ENCODE data around the gene ADCYAP1.

Gene ADCYAP1

GRCh38 chr18:924987-925386 is 20.3 kb downstream of the ADCYAP1 start:
- H3K27me3 Mint-ChIP-seq (ENCODE audit: low read depth) = no peaks in the 10 kb centered on the region
- no peaks in the 10 kb centered on the region for H3K36me3 Mint-ChIP-seq (ENCODE audit: low read depth)
- no peak overlapping the region for H3K27ac Mint-ChIP-seq

GRCh38 chr18:926946-927345 is 22.3 kb downstream of the ADCYAP1 start:
- Mint-ChIP-seq H3K4me1 (ENCODE audit: low read depth) (no peaks in the 10 kb centered on the region), H3K27ac (no peak overlapping the region), H3K36me3 (ENCODE audit: low read depth) (no peaks in the 10 kb centered on the region), H3K27me3 (ENCODE audit: low read depth) (no peaks in the 10 kb centered on the region), H3K4me3 (no peak overlapping the region), H3K9me3 (no peaks in the 10 kb centered on the region)
- no peak for DNase-seq (ENCODE audit: low spot score)

More at GRCh38 chr18:924987-925386, 20.3 kb downstream of the ADCYAP1 start:
- no peaks in the 10 kb centered on the region for H3K9me3 Mint-ChIP-seq
- DNase-seq (ENCODE audit: low spot score) = no peak
- no peak overlapping the region for H3K4me3 Mint-ChIP-seq
- H3K4me1 Mint-ChIP-seq (ENCODE audit: low read depth) = no peaks in the 10 kb centered on the region

- no peaks in the 10 kb centered on the region for H3K4me1 Mint-ChIP-seq (ENCODE audit: low read depth)
- no peak overlapping the region for H3K27ac Mint-ChIP-seq
- no peaks in the 10 kb centered on the region for H3K9me3 Mint-ChIP-seq
- H3K27me3 Mint-ChIP-seq (ENCODE audit: low read depth) = no peaks in the 10 kb centered on the region
- H3K4me3 Mint-ChIP-seq = no peak overlapping the region
- DNase-seq (ENCODE audit: low spot score) = no peak
- H3K36me3 Mint-ChIP-seq (ENCODE audit: low read depth) = no peaks in the 10 kb centered on the region
Measured at GRCh38 chr18:933082-933481, 28.4 kb downstream of the ADCYAP1 start.

GRCh38 chr18:934518-935133 is 30.0 kb downstream of the ADCYAP1 start:
- DNase-seq (ENCODE audit: low spot score) = no peak
- Mint-ChIP-seq H3K36me3 (ENCODE audit: low read depth) (no peaks in the 10 kb centered on the region), H3K27me3 (ENCODE audit: low read depth) (no peaks in the 10 kb centered on the region), H3K27ac (no peak overlapping the region), H3K9me3 (no peaks in the 10 kb centered on the region), H3K4me3 (no peak overlapping the region), H3K4me1 (ENCODE audit: low read depth) (no peaks in the 10 kb centered on the region)

GRCh38 chr18:936941-937340 is 32.3 kb downstream of the ADCYAP1 start:
- no peaks in the 10 kb centered on the region for H3K27me3 Mint-ChIP-seq (ENCODE audit: low read depth)
- H3K36me3 Mint-ChIP-seq (ENCODE audit: low read depth) = no peaks in the 10 kb centered on the region
- no peaks in the 10 kb centered on the region for H3K4me1 Mint-ChIP-seq (ENCODE audit: low read depth)
- no peak overlapping the region for H3K27ac Mint-ChIP-seq
- no peak overlapping the region for H3K4me3 Mint-ChIP-seq
- no peak for DNase-seq (ENCODE audit: low spot score)
- H3K9me3 Mint-ChIP-seq = no peaks in the 10 kb centered on the region

GRCh38 chr18:939166-939565 is 34.5 kb downstream of the ADCYAP1 start:
- Mint-ChIP-seq H3K4me1 (ENCODE audit: low read depth) (no peaks in the 10 kb centered on the region), H3K9me3 (no peaks in the 10 kb centered on the region), H3K36me3 (ENCODE audit: low read depth) (no peaks in the 10 kb centered on the region), H3K27ac (no peak overlapping the region), H3K4me3 (no peak overlapping the region), H3K27me3 (ENCODE audit: low read depth) (no peaks in the 10 kb centered on the region)
- no peak for DNase-seq (ENCODE audit: low spot score)

GRCh38 chr18:939958-940357 is 35.3 kb downstream of the ADCYAP1 start:
- no peaks in the 10 kb centered on the region for H3K27me3 Mint-ChIP-seq (ENCODE audit: low read depth)
- no peak overlapping the region for H3K27ac Mint-ChIP-seq
- H3K36me3 Mint-ChIP-seq (ENCODE audit: low read depth) = no peaks in the 10 kb centered on the region
- H3K9me3 Mint-ChIP-seq = no peaks in the 10 kb centered on the region
- DNase-seq (ENCODE audit: low spot score) = no peak
- H3K4me1 Mint-ChIP-seq (ENCODE audit: low read depth) = no peaks in the 10 kb centered on the region
- no peak overlapping the region for H3K4me3 Mint-ChIP-seq

- no peak for DNase-seq (ENCODE audit: low spot score)
- Mint-ChIP-seq H3K4me3 (no peak overlapping the region), H3K36me3 (ENCODE audit: low read depth) (no peaks in the 10 kb centered on the region), H3K27ac (no peak overlapping the region), H3K9me3 (no peaks in the 10 kb centered on the region), H3K4me1 (ENCODE audit: low read depth) (no peaks in the 10 kb centered on the region), H3K27me3 (ENCODE audit: low read depth) (no peaks in the 10 kb centered on the region)
Measured at GRCh38 chr18:941331-941730, 36.7 kb downstream of the ADCYAP1 start.

GRCh38 chr18:944440-944839 is 39.8 kb downstream of the ADCYAP1 start:
- Mint-ChIP-seq H3K4me1 (ENCODE audit: low read depth) (no peaks in the 10 kb centered on the region), H3K27ac (no peak overlapping the region), H3K4me3 (no peak overlapping the region), H3K27me3 (ENCODE audit: low read depth) (no peaks in the 10 kb centered on the region), H3K9me3 (no peaks in the 10 kb centered on the region), H3K36me3 (ENCODE audit: low read depth) (no peaks in the 10 kb centered on the region)
- no peak for DNase-seq (ENCODE audit: low spot score)

GRCh38 chr18:949724-950631 is 45.3 kb downstream of the ADCYAP1 start:
- DNase-seq (ENCODE audit: low spot score) = no peak
- Mint-ChIP-seq H3K36me3 (ENCODE audit: low read depth) (no peaks in the 10 kb centered on the region), H3K9me3 (no peaks in the 10 kb centered on the region), H3K4me1 (ENCODE audit: low read depth) (no peaks in the 10 kb centered on the region), H3K4me3 (no peak overlapping the region), H3K27me3 (ENCODE audit: low read depth) (no peaks in the 10 kb centered on the region), H3K27ac (no peak overlapping the region)

- H3K9me3 Mint-ChIP-seq = no peaks in the 10 kb centered on the region
- no peaks in the 10 kb centered on the region for H3K4me1 Mint-ChIP-seq (ENCODE audit: low read depth)
- DNase-seq (ENCODE audit: low spot score) = no peak
- no peak overlapping the region for H3K27ac Mint-ChIP-seq
- no peak overlapping the region for H3K4me3 Mint-ChIP-seq
- H3K36me3 Mint-ChIP-seq (ENCODE audit: low read depth) = no peaks in the 10 kb centered on the region
- H3K27me3 Mint-ChIP-seq (ENCODE audit: low read depth) = no peaks in the 10 kb centered on the region
Measured at GRCh38 chr18:950882-951495, 46.3 kb downstream of the ADCYAP1 start.

GRCh38 chr18:955384-956066 is 50.9 kb downstream of the ADCYAP1 start:
- no peaks in the 10 kb centered on the region for H3K27me3 Mint-ChIP-seq (ENCODE audit: low read depth)
- no peaks in the 10 kb centered on the region for H3K4me1 Mint-ChIP-seq (ENCODE audit: low read depth)
- no peaks in the 10 kb centered on the region for H3K9me3 Mint-ChIP-seq
- H3K4me3 Mint-ChIP-seq = no peak overlapping the region
- H3K27ac Mint-ChIP-seq = no peak overlapping the region
- no peaks in the 10 kb centered on the region for H3K36me3 Mint-ChIP-seq (ENCODE audit: low read depth)
- no peak for DNase-seq (ENCODE audit: low spot score)

GRCh38 chr18:957829-958228 is 53.2 kb downstream of the ADCYAP1 start:
- Mint-ChIP-seq H3K27me3 (ENCODE audit: low read depth) (peaks cover 8% of the 10 kb centered on the region), H3K9me3 (no peaks in the 10 kb centered on the region), H3K27ac (no peak overlapping the region), H3K4me1 (ENCODE audit: low read depth) (peaks cover 6% of the 10 kb centered on the region), H3K36me3 (ENCODE audit: low read depth) (no peaks in the 10 kb centered on the region), H3K4me3 (no peak overlapping the region)
- DNase-seq (ENCODE audit: low spot score) = no peak

GRCh38 chr18:959854-960253 is 55.2 kb downstream of the ADCYAP1 start:
- no peak for DNase-seq (ENCODE audit: low spot score)
- H3K4me1 Mint-ChIP-seq (ENCODE audit: low read depth) = peaks cover 6% of the 10 kb centered on the region
- H3K9me3 Mint-ChIP-seq = no peaks in the 10 kb centered on the region
- H3K27ac Mint-ChIP-seq = no peak overlapping the region
- no peak overlapping the region for H3K4me3 Mint-ChIP-seq
- peaks cover 16% of the 10 kb centered on the region for H3K27me3 Mint-ChIP-seq (ENCODE audit: low read depth)
- H3K36me3 Mint-ChIP-seq (ENCODE audit: low read depth) = no peaks in the 10 kb centered on the region
